Osteoblast (primary cell): ENCODE data around the gene NUP93. TPM values are rescaled to one million over a fixed set of nuclear protein-coding genes. Genes with fewer than 3 reads are reported as not detected.
A peak's percentile ranks its signal among the peaks of the same experiment; 100 is the strongest.

ENCODE experiments used
- DNase-seq: peaks from one replicate; pipeline ENCODE4 v3.0.0; 2011; ENCODE audit warnings: low spot score, mixed read lengths; ENCODE audit not compliant: insufficient read length; ENCODE audit errors: missing footprints
- H2AFZ ChIP-seq: 2 replicates; pipeline ENCODE4 v1.6.0; 2011; ENCODE audit warnings: mild to moderate bottlenecking, low read length
- H3K27ac ChIP-seq: 2 replicates; pipeline ENCODE4 v1.5.1; 2011; ENCODE audit warnings: mild to moderate bottlenecking, low read depth, low read length, moderate library complexity
- H3K27me3 ChIP-seq: 2 replicates; pipeline ENCODE4 v1.6.0; 2012; ENCODE audit warnings: mild to moderate bottlenecking, control low read depth, inconsistent platforms, low read length, moderate library complexity; ENCODE audit not compliant: insufficient read depth
- H3K36me3 ChIP-seq: 2 replicates; pipeline ENCODE4 v1.5.1; 2011; ENCODE audit warnings: mild to moderate bottlenecking, low read length, control low read depth, moderate library complexity; ENCODE audit not compliant: insufficient read depth
- H3K4me1 ChIP-seq: 2 replicates; pipeline ENCODE4 v1.5.1; 2011; ENCODE audit warnings: mild to moderate bottlenecking, low read length, control low read depth, moderate library complexity; ENCODE audit not compliant: insufficient read depth
- H3K4me2 ChIP-seq: 2 replicates; pipeline ENCODE4 v1.6.0; 2011; ENCODE audit warnings: mild to moderate bottlenecking, low read length; ENCODE audit not compliant: insufficient read depth
- H3K4me3 ChIP-seq: fragments of 200-600 bp; sonication (generic); 3 replicates; pipeline ENCODE4 v1.5.1; 2012; ENCODE audit warnings: mild to moderate bottlenecking, low read length, inconsistent platforms; ENCODE audit not compliant: insufficient read depth
- H3K79me2 ChIP-seq: 2 replicates; pipeline ENCODE4 v1.6.0; 2012; ENCODE audit warnings: mild to moderate bottlenecking, low read length, control low read depth, inconsistent platforms; ENCODE audit not compliant: insufficient read depth
- H3K9me3 ChIP-seq: 2 replicates; pipeline ENCODE4 v1.5.1; 2011; ENCODE audit warnings: low read depth, low read length, control low read depth
- H4K20me1 ChIP-seq: 2 replicates; pipeline ENCODE4 v1.6.0; 2012; ENCODE audit warnings: mild to moderate bottlenecking, low read length, control low read depth; ENCODE audit not compliant: insufficient read depth
- total RNA-seq: library from RNA; depleted of rRNA; stranded (reverse); fragments of >200 nt; gene quantifications from 2 replicates; pipeline ENCODE4 v1.2.3, GENCODE V29; 2012
- TF ChIP-seq, protein P1 (sequence below): IDR thresholded peaks from 2 replicates; pipeline ENCODE4 v1.5.1; 2011; ENCODE audit warnings: mild to moderate bottlenecking, low read depth, low read length, moderate library complexity; ENCODE audit errors: extremely low read depth

NUP93 gene
- total RNA-seq, 1 donor: 40.5 TPM

DNA sequence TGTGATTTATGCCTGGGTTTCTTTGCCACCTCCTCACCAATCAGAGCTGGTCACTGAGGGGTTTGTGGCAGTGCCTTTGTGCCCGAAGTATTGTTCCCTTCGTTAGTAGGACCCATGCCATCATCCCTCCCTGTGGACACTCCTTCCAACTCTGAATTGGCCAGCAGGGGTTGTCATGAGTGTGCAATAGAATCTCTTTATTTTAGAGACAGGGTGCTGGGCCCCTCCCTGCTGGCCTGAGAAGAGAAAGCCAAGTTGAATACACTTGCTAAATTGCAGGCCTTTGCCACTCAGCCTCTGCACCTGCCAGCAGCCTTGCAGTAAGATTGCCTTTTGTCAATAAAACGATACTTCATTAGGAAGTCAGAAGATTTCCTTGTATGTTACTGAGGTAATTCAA is 94.4 kb downstream of the NUP93 start:
- Histone ChIP-seq H2AFZ (no peak overlapping the region), H4K20me1 (no peaks in the 10 kb centered on the region), H3K4me1 (no peaks in the 10 kb centered on the region), H3K27ac (no peak overlapping the region), H3K4me3 (no peak overlapping the region), H3K36me3 (peaks cover 35% of the 10 kb centered on the region), H3K4me2 (no peak overlapping the region), H3K9me3 (no peaks in the 10 kb centered on the region), H3K27me3 (no peaks in the 10 kb centered on the region), H3K79me2 (no peaks in the 10 kb centered on the region)
- TF ChIP-seq, protein P1, sequence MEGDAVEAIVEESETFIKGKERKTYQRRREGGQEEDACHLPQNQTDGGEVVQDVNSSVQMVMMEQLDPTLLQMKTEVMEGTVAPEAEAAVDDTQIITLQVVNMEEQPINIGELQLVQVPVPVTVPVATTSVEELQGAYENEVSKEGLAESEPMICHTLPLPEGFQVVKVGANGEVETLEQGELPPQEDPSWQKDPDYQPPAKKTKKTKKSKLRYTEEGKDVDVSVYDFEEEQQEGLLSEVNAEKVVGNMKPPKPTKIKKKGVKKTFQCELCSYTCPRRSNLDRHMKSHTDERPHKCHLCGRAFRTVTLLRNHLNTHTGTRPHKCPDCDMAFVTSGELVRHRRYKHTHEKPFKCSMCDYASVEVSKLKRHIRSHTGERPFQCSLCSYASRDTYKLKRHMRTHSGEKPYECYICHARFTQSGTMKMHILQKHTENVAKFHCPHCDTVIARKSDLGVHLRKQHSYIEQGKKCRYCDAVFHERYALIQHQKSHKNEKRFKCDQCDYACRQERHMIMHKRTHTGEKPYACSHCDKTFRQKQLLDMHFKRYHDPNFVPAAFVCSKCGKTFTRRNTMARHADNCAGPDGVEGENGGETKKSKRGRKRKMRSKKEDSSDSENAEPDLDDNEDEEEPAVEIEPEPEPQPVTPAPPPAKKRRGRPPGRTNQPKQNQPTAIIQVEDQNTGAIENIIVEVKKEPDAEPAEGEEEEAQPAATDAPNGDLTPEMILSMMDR: peak; percentile 44
- no peak for DNase-seq

DNA sequence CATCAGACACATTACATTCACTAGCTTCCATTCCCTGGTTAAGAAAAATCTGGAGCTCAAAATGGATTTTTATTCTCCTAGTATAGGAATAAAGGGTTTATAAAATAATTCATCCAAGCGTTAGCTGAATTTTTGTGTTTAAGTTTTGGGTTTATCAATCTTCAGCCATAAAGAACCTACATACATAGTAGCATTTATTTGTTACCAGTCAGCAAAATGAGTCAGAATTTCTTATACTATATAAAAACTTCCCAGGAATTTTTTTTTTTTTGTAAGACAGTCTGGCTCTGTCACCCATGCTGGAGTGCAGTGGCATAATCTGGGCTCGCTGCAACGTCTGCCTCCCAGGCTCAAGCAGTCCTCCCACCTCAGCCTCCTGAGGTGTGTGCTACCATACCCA is 94.9 kb downstream of the NUP93 start:
- H3K4me1 ChIP-seq: no peaks in the 10 kb centered on the region
- peaks cover 31% of the 10 kb centered on the region for H3K36me3 ChIP-seq

GRCh38 chr16:56825826-56826225 is 95.9 kb downstream of the NUP93 start:
- H2AFZ ChIP-seq: no peak overlapping the region
- no peak overlapping the region for H3K4me3 ChIP-seq
- no peaks in the 10 kb centered on the region for H3K27me3 ChIP-seq
- H3K4me1 ChIP-seq: peaks cover 8% of the 10 kb centered on the region
- no peak overlapping the region for H3K27ac ChIP-seq
- no peaks in the 10 kb centered on the region for H4K20me1 ChIP-seq
- DNase-seq: no peak
- no peaks in the 10 kb centered on the region for H3K9me3 ChIP-seq
- H3K4me2 ChIP-seq: no peak overlapping the region
- H3K36me3 ChIP-seq: peaks cover 27% of the 10 kb centered on the region
- no peaks in the 10 kb centered on the region for H3K79me2 ChIP-seq
- TF ChIP-seq, protein P1: no peak

More for the DNA sequence above, 94.9 kb downstream of the NUP93 start:
- no peak overlapping the region for H3K4me2 ChIP-seq
- DNase-seq: no peak
- TF ChIP-seq, protein P1: no peak
- no peaks in the 10 kb centered on the region for H3K27me3 ChIP-seq
- no peaks in the 10 kb centered on the region for H3K9me3 ChIP-seq
- H3K27ac ChIP-seq: no peak overlapping the region
- H3K4me3 ChIP-seq: no peak overlapping the region
- no peak overlapping the region for H2AFZ ChIP-seq
- H3K79me2 ChIP-seq: no peaks in the 10 kb centered on the region
- no peaks in the 10 kb centered on the region for H4K20me1 ChIP-seq

DNA sequence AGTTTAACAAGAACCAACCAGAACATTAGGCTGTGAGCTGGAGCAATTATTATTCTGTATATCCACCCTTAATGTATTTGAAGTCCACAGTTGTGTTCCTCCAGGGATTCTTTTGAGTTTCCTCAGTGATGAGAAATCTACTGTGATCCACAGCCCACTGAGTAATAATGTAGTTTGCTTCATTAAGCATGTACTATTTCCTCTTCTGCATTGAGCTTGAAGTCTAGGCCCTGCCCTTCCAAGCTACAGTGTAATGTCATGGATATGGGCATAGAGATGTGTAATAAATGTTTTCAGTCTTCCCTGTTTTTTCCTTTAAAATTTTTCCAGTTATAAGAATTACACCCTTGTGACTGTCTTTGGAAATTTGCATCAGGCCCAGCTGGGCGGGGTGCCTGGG is 98.7 kb downstream of the NUP93 start:
- Histone ChIP-seq H3K4me1 (peaks cover 15% of the 10 kb centered on the region), H3K4me3 (no peak overlapping the region), H3K79me2 (no peaks in the 10 kb centered on the region), H3K27ac (no peak overlapping the region), H3K4me2 (no peak overlapping the region), H3K27me3 (no peaks in the 10 kb centered on the region), H3K36me3 (peaks cover 20% of the 10 kb centered on the region), H2AFZ (no peak overlapping the region), H4K20me1 (no peaks in the 10 kb centered on the region), H3K9me3 (no peaks in the 10 kb centered on the region)
- DNase-seq: no peak
- TF ChIP-seq, protein P1: no peak
